LHCN-M2 (cell line): ENCODE data around the gene GABRB2. TPM values are rescaled to one million over a fixed set of nuclear protein-coding genes. Genes with fewer than 3 reads are reported as not detected.
"Not testable (repeated sequence)": the region's sequence is repeated elsewhere in the genome, so short reads cannot be mapped to it uniquely, and the experiment has no call there.

ENCODE experiments used
- DNase-seq: peaks from one replicate; pipeline ENCODE4 v3.0.0-alpha.2; 2012; ENCODE audit warnings: low read depth
- total RNA-seq: library from RNA; depleted of rRNA; stranded (reverse); fragments of >200 nt; gene quantifications from 2 replicates; pipeline ENCODE4 v1.2.3, GENCODE V29; 2014; rRNA removed

The GABRB2 gene
- total RNA-seq, 1 experiment from 2014 or later, result 5.9 TPM

DNA sequence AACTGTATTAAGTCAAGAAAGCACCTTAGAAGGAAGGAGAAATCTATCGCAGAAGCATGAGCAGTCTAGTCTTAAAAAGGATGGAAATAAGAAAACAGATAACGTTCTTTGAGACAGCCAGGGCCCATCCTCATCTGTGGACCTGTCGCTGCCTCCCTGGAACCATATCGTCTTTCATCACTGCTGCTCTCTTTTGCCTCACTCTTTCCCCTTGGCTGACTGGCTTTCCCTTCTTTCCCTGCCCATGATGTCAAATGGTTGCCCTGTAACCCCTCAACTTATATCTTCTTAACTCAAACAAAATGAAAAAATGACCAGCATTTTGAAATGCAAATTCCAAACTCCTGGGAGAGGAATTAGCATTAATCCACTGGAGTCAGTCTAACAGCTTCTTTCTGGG lies 299.8 kb downstream of the GABRB2 start:
- DNase-seq, result no peak

DNA sequence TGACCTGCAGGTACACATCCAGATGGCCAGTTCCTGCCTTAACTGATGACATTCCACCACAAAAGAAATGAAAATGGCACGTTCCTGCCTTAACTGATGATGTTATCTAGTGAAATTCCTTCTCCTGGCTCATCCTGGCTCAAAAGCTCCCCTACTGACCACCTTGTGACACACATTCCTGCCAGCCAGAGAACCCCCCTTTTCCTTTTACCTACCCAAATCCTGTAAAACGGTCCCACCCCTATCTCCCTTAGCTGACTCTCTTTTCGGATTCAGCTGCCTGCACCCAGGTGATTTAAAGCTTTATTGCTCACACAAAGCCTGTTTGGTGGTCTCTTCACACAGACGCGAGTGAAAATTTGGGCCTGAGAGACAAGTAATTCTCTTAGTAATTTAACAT lies 300.7 kb downstream of the GABRB2 start:
- not testable (repeated sequence) for DNase-seq

Other genes with a start within 250 kb of the GABRB2 start
- gene GABRA6, start 139.0 kb upstream of the GABRB2 start, total RNA-seq, result not detected in 2 replicates